Epithelial cell of prostate (primary cell): ENCODE results near the gene KRT86.
A peak's percentile ranks its signal among the peaks of the same experiment; 100 is the strongest.

ENCODE experiments used
- DNase-seq: peaks from one replicate; pipeline ENCODE4 v3.0.0-alpha.2; 2011; ENCODE audit warnings: low read depth, low spot score
- H3K27ac ChIP-seq: fragments of 450-650 bp; 2 replicates; pipeline ENCODE4 v1.5.1; 2017; ENCODE audit warnings: mild to moderate bottlenecking

The KRT86 gene

GRCh38 chr12:52347551-52348510 lies 73.4 kb downstream of the KRT86 start:
- no peak for DNase-seq
- H3K27ac ChIP-seq = no peak overlapping the region

- H3K27ac ChIP-seq = no peak overlapping the region
- peak; percentile 18 for DNase-seq
Measured at GRCh38 chr12:52349196-52349595, 74.8 kb downstream of the KRT86 start.

DNA sequence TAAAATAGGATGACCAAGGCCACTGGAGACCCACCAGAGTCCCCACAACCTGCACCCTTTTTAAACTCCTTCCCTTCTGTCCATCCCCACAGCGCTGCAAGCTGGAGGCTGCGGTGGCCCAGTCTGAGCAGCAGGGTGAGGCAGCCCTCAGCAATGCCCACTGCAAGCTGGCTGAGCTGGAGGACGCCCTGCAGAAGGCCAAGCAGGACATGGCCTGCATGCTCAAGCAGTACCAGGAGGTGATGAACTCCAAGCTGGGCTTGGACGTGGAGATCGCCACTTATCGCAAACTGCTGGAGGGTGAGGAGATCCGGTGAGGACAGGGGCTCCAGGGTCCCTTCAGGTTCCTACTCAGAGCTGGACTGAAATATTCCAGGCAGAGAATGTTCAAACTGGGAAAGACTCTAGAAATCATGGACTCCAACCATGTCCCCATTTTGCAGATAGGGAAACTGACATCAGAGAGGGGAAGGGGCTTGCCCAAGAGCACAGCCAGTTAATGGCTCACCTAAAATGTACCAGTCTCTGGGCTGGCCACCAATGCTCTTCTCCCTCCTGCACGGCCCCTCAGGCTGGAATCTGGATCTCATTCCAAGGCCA lies 75.7 kb downstream of the KRT86 start:
- H3K27ac ChIP-seq = no peak overlapping the region
- DNase-seq = no peak

GRCh38 chr12:52350786-52351185 lies 76.3 kb downstream of the KRT86 start:
- DNase-seq = no peak
- H3K27ac ChIP-seq = no peak overlapping the region

GRCh38 chr12:52351196-52352059 lies 77.0 kb downstream of the KRT86 start:
- no peak for DNase-seq
- H3K27ac ChIP-seq = no peak overlapping the region

- DNase-seq = no peak
- H3K27ac ChIP-seq = no peak overlapping the region
Measured at GRCh38 chr12:52352951-52353350, 78.5 kb downstream of the KRT86 start.

- no peak overlapping the region for H3K27ac ChIP-seq
- DNase-seq = no peak
Measured at GRCh38 chr12:52353766-52354165, 79.3 kb downstream of the KRT86 start.

GRCh38 chr12:52354200-52354599 lies 79.8 kb downstream of the KRT86 start:
- DNase-seq = no peak
- no peak overlapping the region for H3K27ac ChIP-seq

DNA sequence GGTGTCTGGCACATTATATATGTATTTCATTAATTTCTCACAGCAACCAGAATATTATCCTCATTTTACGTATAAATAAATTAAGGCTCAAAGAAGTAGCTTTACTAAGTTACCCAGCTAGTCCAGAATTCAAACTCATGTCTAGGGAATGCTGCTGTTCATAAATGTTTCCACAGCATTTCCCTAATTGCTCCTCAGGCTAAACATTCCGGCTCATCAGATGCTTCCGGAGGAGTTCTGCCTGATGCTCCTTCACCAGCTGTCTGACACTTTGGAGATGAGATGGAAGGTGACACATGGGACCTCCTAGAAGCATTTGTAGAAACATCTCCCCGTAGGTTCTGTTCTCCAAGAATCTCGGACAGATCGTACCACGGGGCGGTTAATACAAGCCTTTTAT lies 80.7 kb downstream of the KRT86 start:
- no peak for DNase-seq
- no peak overlapping the region for H3K27ac ChIP-seq

- no peak overlapping the region for H3K27ac ChIP-seq
- no peak for DNase-seq
Measured at GRCh38 chr12:52356031-52356761, 81.8 kb downstream of the KRT86 start.

GRCh38 chr12:52356762-52357580 lies 82.5 kb downstream of the KRT86 start:
- DNase-seq = no peak
- no peak overlapping the region for H3K27ac ChIP-seq
